NCI-H446 (cell line): ENCODE data around the gene NPB.

Source experiments
- DNase-seq, 2 experiments: peaks; one replicate each; lab custom pipeline; 2025; lab: John Stamatoyannopoulos, UW

Gene NPB

DNA sequence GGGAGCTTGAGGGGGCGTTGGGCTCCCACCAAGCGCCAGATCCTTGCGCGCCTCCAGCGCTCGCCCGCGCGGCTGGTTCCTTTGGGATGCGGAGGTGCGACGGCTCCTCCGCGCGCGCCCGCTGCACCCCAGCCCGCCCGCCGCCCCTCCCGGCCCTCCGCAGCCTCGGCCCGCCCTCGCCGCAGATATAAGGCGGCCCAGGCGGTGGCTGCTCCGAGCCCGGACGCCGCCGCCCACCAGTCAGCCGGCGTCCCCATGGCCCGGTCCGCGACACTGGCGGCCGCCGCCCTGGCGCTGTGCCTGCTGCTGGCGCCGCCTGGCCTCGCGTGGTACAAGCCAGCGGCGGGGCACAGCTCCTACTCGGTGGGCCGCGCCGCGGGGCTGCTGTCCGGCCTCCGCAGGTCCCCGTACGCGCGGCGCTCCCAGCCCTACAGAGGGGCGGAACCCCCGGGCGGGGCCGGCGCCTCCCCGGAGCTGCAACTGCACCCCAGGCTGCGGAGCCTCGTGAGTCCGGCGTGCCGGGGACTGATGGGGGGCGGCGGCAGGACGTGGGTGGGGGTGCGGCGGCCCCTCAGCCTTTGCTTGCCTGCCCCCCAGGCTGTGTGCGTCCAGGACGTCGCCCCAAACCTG is at the start of gene NPB:
Gene NPB (plus strand): TSS at position 216 of the 630 bp plus-strand sequence. CDS start 40 bp downstream, at position 256.
- no peak for DNase-seq

DNA sequence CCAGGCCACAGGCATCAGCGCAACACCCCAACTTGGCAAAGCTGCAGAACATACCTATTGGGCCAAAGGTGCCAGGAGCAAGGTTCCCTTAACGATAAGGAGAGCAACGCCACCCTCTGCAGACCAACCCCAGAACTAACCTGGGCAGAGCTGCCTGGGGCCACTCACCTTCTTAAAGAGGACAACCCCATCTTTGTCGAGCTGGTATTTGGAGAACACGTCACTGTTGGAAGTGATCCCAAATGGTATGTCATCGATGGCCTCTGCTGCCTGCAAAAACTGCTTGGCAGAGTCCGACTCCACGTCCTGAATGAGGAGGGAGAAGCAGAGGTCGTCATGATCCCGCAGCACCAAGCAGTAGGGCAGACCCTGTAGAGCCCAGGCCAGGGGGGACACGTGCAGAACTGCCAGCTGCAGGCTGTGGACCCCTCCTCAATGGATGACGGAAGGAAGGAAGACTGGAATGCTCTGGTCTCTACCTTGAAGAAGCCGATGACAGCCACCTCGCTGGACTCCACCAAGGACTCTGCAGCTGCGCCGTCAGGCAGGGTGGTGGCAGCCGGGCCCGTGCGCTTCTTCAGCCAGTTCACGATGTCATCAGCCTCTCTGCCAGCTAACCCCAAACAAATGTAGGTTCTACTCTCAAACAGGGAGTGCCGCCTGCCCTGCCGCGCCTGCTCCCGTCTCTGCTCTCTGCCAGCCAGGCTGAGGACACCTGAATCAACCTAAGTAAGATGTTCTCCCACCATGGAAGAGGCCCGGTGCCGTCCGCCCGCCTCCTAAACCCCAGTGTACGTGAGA is 46.9 kb upstream of the NPB start:
- no peak for DNase-seq

DNA sequence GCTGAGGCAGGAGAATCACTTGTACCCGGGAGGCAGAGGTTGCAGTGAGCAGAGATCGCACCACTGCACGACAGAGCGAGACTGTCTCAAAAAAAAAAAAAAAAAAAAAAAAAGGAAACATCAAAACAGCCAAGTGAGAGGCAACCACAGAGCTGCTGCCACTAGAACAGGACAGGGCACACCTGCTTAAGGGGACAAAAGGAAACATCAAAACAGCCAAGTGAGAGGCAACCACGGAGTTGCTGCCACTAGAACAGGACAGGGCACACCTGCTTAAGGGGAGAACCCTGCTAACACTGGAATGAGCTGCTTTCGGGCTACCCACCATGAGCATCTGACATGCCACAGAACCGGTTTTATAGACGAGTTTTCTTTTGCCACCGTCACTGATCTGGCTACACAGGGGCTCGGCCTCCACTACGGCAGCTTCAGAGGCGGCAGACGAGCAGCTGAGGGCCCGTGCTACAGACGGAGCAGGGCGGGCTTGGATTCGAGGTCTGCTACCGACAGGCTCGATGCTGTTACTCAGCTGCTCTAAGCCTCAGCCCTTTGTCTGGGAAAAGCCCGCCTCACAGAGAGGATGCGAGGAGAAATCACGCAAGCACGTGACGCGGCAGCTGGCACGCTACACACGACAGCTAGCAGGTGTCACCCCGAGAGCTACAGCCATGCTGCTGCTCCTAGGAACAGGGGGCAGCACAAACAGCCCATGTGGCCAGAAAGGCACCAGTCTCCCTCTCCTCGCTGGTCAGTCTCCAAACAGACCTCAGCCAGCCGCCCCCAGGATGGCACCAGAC is 43.7 kb upstream of the NPB start:
- no peak for DNase-seq

DNA sequence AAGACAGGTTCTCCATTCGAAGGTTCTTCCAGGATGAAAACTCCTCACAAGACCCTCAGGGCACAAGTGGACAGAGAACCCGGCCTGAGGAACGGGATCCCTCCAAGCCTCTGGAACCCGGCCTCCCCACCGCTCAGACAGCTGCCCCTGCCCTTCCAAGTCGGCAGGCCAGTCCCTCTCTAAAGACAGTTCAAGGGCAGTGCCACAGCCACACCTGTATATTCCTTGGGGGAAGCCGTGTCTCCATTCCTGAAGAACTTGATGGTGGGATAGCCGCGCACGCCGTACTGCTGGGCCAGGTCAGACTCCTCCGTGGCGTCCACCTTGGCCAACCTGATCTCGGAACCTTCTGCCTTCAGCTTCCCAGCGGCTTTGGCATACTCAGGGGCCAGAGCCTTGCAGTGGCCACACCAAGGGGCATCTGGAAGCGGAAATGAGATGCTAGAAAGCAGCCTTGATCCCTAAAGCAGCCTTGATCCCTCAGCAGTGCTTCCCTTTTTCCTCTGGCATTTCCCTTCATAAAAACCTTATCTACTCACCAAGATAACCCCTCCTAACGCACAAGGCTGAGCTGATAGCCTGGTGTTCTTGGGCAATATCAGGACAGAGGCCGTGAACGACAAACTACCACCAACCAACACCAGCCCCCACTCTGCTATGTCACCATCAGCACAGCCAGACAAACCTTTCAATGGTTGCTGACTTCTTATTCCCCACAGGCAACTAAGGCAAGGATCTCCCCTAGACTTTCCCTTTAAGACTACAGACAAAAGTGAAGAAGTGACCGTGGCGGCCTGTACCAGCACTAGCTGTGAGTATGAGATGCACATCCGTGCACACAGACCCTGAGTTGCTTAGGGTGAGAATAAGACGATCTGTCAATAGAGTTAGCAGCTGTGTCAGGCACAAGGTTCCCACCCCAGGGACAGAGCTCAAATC is 42.8 kb upstream of the NPB start:
- DNase-seq: peak in 1 of 2 experiments; percentile 32

GRCh38 chr17:81859906-81860755 is 41.9 kb upstream of the NPB start, which contains the start of gene P4HB:
Gene P4HB (minus strand): TSS chr17:81860535. CDS start chr17:81860471, 64 bp downstream.
- no peak for DNase-seq

- DNase-seq: peak; percentile 100
These were observed 41.1 kb upstream of the NPB start for GRCh38 chr17:81860756-81861568.

- no peak for DNase-seq
These were observed 38.8 kb upstream of the NPB start for GRCh38 chr17:81863123-81863675.

DNA sequence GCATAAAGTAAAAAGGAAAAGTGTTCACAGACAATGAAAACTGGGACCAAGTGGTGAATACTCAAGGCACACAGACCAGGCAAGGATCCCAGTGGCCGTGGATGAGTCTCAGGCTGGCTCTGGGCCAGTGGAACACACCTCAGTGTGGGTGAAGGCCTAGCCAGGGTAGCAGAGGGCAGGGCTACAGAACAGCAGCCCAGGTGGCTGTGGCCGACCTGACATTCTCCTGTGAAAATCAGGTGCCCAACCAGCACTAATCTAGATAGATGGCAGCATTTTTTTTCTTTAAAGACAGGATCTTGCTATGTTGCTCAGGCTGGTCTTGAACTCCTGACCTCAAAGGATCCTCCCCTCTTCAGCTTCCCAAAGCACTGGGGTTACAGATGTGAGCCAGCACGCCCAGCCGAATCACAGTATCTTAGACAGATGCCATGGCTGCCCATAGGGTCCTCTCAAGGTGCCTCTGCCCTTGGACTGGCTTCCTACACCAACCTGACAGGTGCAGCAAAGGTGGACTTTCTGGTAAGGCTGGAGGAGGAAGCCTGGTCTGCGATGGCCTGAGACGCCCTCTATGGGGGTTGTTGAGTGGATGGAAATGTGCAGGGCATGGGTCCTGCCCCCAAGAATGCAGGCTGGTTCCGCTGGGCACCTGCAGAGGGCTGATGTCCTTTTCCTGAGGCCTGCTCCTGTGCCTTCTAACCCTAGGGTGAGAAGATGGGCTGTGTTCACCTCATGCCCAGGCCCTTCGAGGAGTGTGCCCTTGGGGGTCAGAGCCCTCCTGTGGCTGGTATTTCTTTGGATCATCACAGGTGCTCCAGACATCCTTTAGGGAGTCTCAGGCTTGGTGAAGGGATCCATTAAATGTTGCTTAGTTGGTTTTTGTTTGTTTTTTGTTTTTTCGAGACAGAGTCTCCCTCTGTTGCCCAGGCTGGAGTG is 37.9 kb upstream of the NPB start:
- no peak for DNase-seq

DNA sequence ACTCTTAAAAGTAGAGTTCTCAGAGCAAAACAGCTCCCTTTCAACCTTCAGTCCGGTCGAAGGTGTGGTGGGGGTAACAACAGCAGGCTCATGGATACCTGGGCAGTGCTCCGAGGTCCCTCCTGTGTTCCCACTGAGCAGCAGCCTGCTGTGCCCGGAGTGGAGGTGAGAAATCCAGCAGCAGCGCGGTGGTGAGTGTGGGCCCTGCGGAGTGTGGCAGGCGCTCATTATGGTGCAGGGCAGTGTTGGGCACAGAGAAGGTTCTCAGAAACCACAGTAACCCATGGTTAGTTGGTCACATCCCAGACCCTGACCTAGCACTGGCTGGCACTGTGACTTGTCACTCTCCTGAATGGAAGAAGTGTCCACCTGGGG is 36.7 kb upstream of the NPB start:
- no peak for DNase-seq

GRCh38 chr17:81865733-81866439 is 36.2 kb upstream of the NPB start:
- peak in 1 of 2 experiments; percentile 36 for DNase-seq

- DNase-seq: no peak
These were observed 35.4 kb upstream of the NPB start for GRCh38 chr17:81866440-81867169.

DNA sequence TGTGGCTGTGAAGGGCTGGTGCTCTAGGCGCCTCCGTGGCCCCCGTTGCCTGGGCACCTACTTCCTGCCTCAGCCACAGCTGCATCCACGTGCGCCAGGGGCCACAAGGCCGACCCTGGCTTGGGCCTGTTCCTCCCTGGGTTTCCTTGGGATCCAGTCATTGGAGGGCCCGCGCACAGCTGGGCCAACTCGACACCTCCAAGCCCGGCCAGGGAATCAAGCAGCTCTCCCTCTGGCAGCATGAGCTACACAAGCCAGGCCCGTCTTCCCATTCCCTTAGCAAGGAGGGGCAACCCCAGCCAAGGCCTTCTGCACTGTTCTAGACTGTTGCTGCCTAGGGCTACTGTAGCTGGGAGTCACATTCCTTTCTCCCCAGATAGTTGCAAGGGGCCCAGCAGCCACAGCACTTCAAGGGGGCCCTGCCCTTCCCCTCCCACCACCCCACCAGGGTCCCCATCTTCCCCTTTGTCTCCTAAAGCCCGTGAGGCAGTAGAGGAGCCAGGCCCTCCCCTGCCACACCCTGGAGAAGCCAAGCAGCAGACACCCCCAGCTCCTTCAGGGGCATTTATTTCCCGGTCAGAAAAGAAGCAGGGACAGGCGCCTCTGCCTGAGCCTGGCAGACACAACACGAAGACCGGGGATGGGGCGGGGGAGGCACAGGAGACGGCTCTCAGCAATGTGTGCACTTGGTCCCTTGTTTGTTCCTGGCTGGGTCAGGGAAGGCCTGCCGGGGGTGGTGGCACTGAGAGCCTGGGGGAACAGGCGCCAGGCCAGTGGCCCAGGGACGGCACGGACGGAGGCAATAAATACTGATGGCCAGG is 34.7 kb upstream of the NPB start:
- DNase-seq: peak in 1 of 2 experiments; percentile 57

- no peak for DNase-seq
These were observed 33.9 kb upstream of the NPB start for GRCh38 chr17:81867991-81868673.

DNA sequence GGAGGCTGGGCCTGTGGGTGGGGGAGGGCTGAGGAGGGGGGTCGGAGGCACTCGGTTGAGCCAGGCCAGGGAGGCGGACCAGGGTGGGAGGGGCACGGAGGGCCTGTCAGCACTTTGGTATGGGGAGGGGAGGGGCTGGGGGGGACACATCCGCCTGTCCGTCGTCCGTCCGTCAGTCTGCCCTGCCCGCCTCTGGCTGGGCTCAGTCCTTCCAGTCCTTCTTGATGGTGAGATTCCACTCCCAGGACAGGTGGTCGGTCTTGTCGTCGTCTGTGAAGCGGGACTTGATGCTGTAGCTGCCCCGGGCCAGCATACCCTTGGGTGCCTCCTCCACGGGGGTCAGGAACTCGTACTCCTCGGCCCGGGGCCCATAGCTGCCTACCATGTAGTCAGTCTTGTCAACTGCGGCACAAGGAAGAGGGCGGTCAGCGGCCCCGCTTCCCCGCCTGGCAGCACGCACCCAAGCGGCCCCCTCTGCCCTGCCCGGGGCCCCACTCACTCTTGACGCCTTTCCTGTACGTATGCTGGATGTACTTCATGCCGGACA is 33.3 kb upstream of the NPB start:
- DNase-seq: peak in 1 of 2 experiments; percentile 40
